Neural crest cell (in vitro differentiated cells): ENCODE measurements around the gene DNAH3. TPM values are rescaled to one million over a fixed set of nuclear protein-coding genes. Genes with fewer than 3 reads are reported as not detected.
"Not testable (repeated sequence)": the region's sequence is repeated elsewhere in the genome, so short reads cannot be mapped to it uniquely, and the experiment has no call there.

Experiments
- DNase-seq: peaks from one replicate; pipeline ENCODE4 v3.0.0; 2021; ENCODE audit warnings: low read depth, mixed read lengths, low spot score
- H3K27ac Mint-ChIP-seq: one replicate; pipeline ENCODE4 v1.8.0; 2021; ENCODE audit warnings: mild to moderate bottlenecking, mixed read lengths; ENCODE audit not compliant: unreplicated experiment
- H3K27me3 Mint-ChIP-seq: 2 replicates; pipeline ENCODE4 v1.8.0; 2021; ENCODE audit warnings: low read depth, mild to moderate bottlenecking, mixed read lengths
- H3K36me3 Mint-ChIP-seq: 2 replicates; pipeline ENCODE4 v1.8.0; 2021; ENCODE audit warnings: low read depth, mild to moderate bottlenecking, mixed read lengths
- H3K4me1 Mint-ChIP-seq: 2 replicates; pipeline ENCODE4 v1.8.0; 2021; ENCODE audit warnings: mixed read lengths
- H3K4me3 Mint-ChIP-seq: one replicate; pipeline ENCODE4 v1.8.0; 2021; ENCODE audit warnings: mild to moderate bottlenecking, mixed read lengths
- H3K9me3 Mint-ChIP-seq: 2 replicates; pipeline ENCODE4 v1.8.0; 2021; ENCODE audit warnings: mixed read lengths
- total RNA-seq: library from RNA; stranded (reverse); gene quantifications from 2 replicates; pipeline ENCODE4 v1.2.1, GENCODE V29; 2021
- TF ChIP-seq, protein P1 (sequence below): fragments of 200-600 bp; sonication (generic); conservative IDR thresholded peaks from 2 replicates; pipeline ENCODE4 v1.5.0; 2021; ENCODE audit warnings: antibody characterized with exemption, mild to moderate bottlenecking

DNAH3 gene
- total RNA-seq, 1 donor from 2014 or later: 0.07 TPM

DNA sequence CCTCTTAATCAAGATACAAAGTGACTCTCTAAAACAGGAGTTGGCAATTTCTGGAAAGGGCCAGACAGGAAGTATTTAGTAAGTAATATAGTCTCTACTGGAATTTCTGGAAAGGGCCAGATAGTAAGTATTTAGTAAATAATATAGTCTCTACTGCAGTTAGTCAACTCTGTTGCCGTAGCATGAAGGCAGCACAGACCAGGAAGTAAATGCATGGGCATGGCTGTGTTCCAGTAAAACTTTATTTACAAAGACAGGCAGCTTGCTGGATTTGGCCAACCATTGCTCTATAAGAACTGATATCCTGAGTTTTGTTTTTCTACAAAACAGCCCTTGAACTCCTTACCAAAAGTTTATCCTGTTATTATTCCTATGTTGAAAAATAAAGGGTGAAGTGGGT, 24.8 kb upstream of the DNAH3 start:
- no peaks in the 10 kb centered on the region for H3K27me3 Mint-ChIP-seq
- no peak overlapping the region for H3K27ac Mint-ChIP-seq
- DNase-seq: no peak
- no peak overlapping the region for H3K4me3 Mint-ChIP-seq
- TF ChIP-seq, protein P1, sequence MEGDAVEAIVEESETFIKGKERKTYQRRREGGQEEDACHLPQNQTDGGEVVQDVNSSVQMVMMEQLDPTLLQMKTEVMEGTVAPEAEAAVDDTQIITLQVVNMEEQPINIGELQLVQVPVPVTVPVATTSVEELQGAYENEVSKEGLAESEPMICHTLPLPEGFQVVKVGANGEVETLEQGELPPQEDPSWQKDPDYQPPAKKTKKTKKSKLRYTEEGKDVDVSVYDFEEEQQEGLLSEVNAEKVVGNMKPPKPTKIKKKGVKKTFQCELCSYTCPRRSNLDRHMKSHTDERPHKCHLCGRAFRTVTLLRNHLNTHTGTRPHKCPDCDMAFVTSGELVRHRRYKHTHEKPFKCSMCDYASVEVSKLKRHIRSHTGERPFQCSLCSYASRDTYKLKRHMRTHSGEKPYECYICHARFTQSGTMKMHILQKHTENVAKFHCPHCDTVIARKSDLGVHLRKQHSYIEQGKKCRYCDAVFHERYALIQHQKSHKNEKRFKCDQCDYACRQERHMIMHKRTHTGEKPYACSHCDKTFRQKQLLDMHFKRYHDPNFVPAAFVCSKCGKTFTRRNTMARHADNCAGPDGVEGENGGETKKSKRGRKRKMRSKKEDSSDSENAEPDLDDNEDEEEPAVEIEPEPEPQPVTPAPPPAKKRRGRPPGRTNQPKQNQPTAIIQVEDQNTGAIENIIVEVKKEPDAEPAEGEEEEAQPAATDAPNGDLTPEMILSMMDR: no peak
- H3K36me3 Mint-ChIP-seq: peaks cover 32% of the 10 kb centered on the region
- no peaks in the 10 kb centered on the region for H3K4me1 Mint-ChIP-seq
- peaks cover 2% of the 10 kb centered on the region for H3K9me3 Mint-ChIP-seq

- no peak for DNase-seq
- Mint-ChIP-seq H3K36me3 (peaks cover 26% of the 10 kb centered on the region), H3K4me1 (no peaks in the 10 kb centered on the region), H3K4me3 (no peak overlapping the region), H3K27me3 (no peaks in the 10 kb centered on the region), H3K9me3 (no peaks in the 10 kb centered on the region), H3K27ac (no peak overlapping the region)
- TF ChIP-seq, protein P1: no peak
Measured at GRCh38 chr16:21172650-21173049, 22.0 kb upstream of the DNAH3 start.

DNA sequence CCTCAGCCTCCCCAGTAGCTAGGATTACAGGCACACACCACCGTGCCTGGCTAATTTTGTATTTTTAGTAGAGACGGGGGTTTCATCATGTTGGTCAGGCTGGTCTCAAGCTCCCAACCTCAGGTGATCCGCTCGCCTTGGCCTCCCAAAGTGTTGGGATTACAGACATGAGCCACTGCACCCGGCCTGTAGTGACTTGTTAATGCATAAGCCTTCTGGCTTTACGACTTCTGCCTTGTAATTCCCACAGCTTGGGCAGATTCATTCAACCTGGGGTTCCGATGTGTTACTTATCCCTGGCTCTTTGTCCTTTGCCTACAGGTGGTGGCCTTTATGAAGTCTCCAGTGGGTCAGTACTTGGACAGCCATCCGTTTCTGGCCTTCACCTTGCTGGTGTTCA, 19.5 kb upstream of the DNAH3 start:
- H3K9me3 Mint-ChIP-seq, H3K4me1 Mint-ChIP-seq, H3K27me3 Mint-ChIP-seq, H3K4me3 Mint-ChIP-seq, H3K27ac Mint-ChIP-seq, DNase-seq: not testable (repeated sequence)
- H3K36me3 Mint-ChIP-seq: peaks cover 21% of the 10 kb centered on the region

DNA sequence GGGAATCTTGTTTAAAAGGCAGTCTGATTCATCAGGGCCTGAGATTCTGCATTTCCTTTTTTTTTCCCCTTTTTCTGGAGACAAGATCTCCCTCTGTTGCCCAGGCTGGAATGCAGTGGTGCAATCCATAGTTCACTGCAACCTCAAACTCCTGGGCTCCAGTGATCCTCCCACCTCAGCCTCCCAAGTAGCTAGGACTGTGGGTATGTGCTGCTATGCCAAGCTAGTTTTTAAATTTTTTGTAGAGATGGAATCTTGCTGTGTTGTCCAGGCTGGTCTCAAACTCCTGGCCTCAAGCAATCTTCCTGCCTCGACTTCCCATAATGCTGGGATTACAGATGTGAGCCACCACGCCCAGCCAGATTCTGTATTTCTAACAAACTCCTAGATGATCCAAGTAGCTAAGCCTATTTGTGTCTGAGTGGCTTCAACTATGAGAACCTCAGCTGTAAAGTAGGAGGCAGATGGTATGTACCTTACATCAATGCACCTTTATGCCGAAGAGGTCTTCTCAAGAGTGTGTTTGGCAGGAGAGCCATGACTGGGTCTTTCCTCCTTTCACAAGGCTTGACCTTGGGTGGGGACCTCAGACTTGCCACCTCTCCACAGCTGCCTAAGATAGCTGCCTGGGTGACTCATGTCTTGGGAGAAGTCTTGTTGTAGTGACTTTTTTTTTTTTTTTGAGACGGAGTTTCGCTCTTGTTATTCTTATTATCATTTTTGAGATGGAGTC, 18.8 kb upstream of the DNAH3 start:
- H3K4me3 Mint-ChIP-seq: no peak overlapping the region
- peaks cover 23% of the 10 kb centered on the region for H3K36me3 Mint-ChIP-seq
- no peaks in the 10 kb centered on the region for H3K27me3 Mint-ChIP-seq
- no peak overlapping the region for H3K27ac Mint-ChIP-seq
- TF ChIP-seq, protein P1: no peak
- H3K9me3 Mint-ChIP-seq: no peaks in the 10 kb centered on the region
- H3K4me1 Mint-ChIP-seq: no peaks in the 10 kb centered on the region
- DNase-seq: no peak

- Mint-ChIP-seq H3K4me1 (no peaks in the 10 kb centered on the region), H3K27me3 (no peaks in the 10 kb centered on the region), H3K4me3 (no peak overlapping the region), H3K36me3 (peaks cover 26% of the 10 kb centered on the region), H3K9me3 (no peaks in the 10 kb centered on the region), H3K27ac (no peak overlapping the region)
- TF ChIP-seq, protein P1: no peak
- DNase-seq: no peak
Measured at GRCh38 chr16:21167929-21168602, 17.4 kb upstream of the DNAH3 start.

DNA sequence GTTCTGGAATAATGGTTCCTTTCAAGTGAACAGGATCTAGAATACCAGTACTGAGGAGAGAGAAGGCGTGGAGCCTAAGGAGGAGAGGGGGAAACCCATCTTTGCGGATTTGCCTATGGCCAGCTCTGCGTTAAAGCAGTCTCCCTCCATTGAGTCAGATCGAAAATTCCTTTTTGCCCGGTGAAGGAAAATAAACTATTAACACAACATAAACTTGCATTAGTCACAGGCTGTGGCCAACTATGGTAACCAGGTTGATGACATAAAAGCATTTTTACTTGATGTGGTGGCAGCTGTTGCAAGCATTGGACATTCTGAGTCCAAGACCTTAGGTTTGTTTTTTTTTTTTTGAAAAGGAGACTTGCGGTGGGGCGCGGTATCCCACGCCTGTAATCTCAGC, 16.7 kb upstream of the DNAH3 start:
- no peaks in the 10 kb centered on the region for H3K9me3 Mint-ChIP-seq
- TF ChIP-seq, protein P1: no peak
- DNase-seq: no peak
- H3K27ac Mint-ChIP-seq: no peak overlapping the region
- H3K36me3 Mint-ChIP-seq: peaks cover 25% of the 10 kb centered on the region
- H3K4me1 Mint-ChIP-seq: no peaks in the 10 kb centered on the region
- H3K4me3 Mint-ChIP-seq: no peak overlapping the region
- H3K27me3 Mint-ChIP-seq: no peaks in the 10 kb centered on the region
